ENCODE data around the gene RAD51B.

The RAD51B gene

GRCh38 chr14:68270342-68270741 lies 450.8 kb downstream of the RAD51B start:
- ChIA-PET POLR2A (no interaction called here), CTCF (interaction anchor here (0.5 to 0.7 kb wide), 2 partner anchors 543 to 555 kb away, joined by 3 read pairs; no protein-coding TSS in a partner anchor)
- Histone ChIP-seq H3K9me3 (ENCODE audit: control insufficient read depth, insufficient read depth, low read depth, low read length) (no peaks in the 10 kb centered on the region), H3K36me3 (ENCODE audit: control insufficient read depth in 2 of 2, insufficient read depth in 1 of 2, low read length in 2 of 2) (no peaks in the 10 kb centered on the region), H3K27ac (ENCODE audit: extremely low read depth, low read depth, low read length) (no peak overlapping the region), H3K4me1 (ENCODE audit: control insufficient read depth, insufficient read depth, low read length) (no peaks in the 10 kb centered on the region), H3K4me3 (ENCODE audit: low read depth, low read length) (no peak overlapping the region)
- TF ChIP-seq ZNF138 (tag by site-specific recombination; IDR thresholded peaks at IDR 0.05; ENCODE audit: borderline replicate concordance) (no peak), ZNF140 (tag by site-specific recombination; IDR thresholded peaks at IDR 0.05) (no peak), ZBTB20 (tag by site-specific recombination; IDR thresholded peaks at IDR 0.05) (no peak), ZNF398 (tag by site-specific recombination; IDR thresholded peaks at IDR 0.05) (no peak)

GRCh38 chr14:68271913-68272391 lies 452.4 kb downstream of the RAD51B start:
- no peak overlapping the region for H3K27ac ChIP-seq (ENCODE audit: extremely low read depth, low read depth, low read length)
- no peaks in the 10 kb centered on the region for H3K9me3 ChIP-seq (ENCODE audit: control insufficient read depth, insufficient read depth, low read depth, low read length)
- no peaks in the 10 kb centered on the region for H3K36me3 ChIP-seq (ENCODE audit: control insufficient read depth in 2 of 2, insufficient read depth in 1 of 2, low read length in 2 of 2)
- no peak for TF ChIP-seq ZNF423 (tag by site-specific recombination; IDR thresholded peaks at IDR 0.05)
- no peak for TF ChIP-seq ZNF157 (tag by site-specific recombination; IDR thresholded peaks at IDR 0.05)
- TF ChIP-seq ZNF133 (tag by site-specific recombination; IDR thresholded peaks at IDR 0.05), result no peak
- TF ChIP-seq ZFP37 (tag by site-specific recombination; IDR thresholded peaks at IDR 0.05), result no peak
- TF ChIP-seq ZNF37A (tag by site-specific recombination; IDR thresholded peaks at IDR 0.05), result no peak
- TF ChIP-seq ZNF24 (tag by site-specific recombination; IDR thresholded peaks at IDR 0.05), result no peak
- TF ChIP-seq GLIS1 (tag by site-specific recombination; IDR thresholded peaks at IDR 0.05), result no peak
- POLR2A ChIA-PET, result no interaction called here
- CTCF ChIA-PET, result interaction anchor here (0.7 kb wide), 2 partner anchors 483 to 553 kb away, joined by 3 to 4 read pairs; no protein-coding TSS in a partner anchor
- no peaks in the 10 kb centered on the region for H3K4me1 ChIP-seq (ENCODE audit: control insufficient read depth, insufficient read depth, low read length)
- H3K4me3 ChIP-seq (ENCODE audit: low read depth, low read length), result no peak overlapping the region

- POLR2A ChIA-PET, result no interaction called here
- H3K9me3 ChIP-seq (ENCODE audit: control insufficient read depth, insufficient read depth, low read depth, low read length), result no peaks in the 10 kb centered on the region
- H3K4me1 ChIP-seq (ENCODE audit: control insufficient read depth, insufficient read depth, low read length), result no peaks in the 10 kb centered on the region
- CTCF ChIA-PET, result interaction anchor here (0.6 to 1.0 kb wide), 2 partner anchors 164 to 339 kb away, joined by 3 to 5 read pairs; no protein-coding TSS in a partner anchor
- TF ChIP-seq ZNF18 (tag by site-specific recombination; IDR thresholded peaks at IDR 0.05) (no peak), ZNF664 (tag by site-specific recombination; IDR thresholded peaks at IDR 0.05) (no peak), ZNF629 (tag by site-specific recombination; IDR thresholded peaks at IDR 0.05) (no peak), ZNF645 (tag by site-specific recombination; IDR thresholded peaks at IDR 0.05) (no peak), PRDM10 (tag by site-specific recombination; IDR thresholded peaks at IDR 0.05) (no peak), ZNF48 (tag by site-specific recombination; IDR thresholded peaks at IDR 0.05) (no peak), FEZF1 (tag by site-specific recombination; IDR thresholded peaks at IDR 0.05) (no peak), ZSCAN4 (tag by site-specific recombination; IDR thresholded peaks at IDR 0.05) (no peak), ZNF692 (tag by site-specific recombination; IDR thresholded peaks at IDR 0.05) (no peak), ZNF626 (tag by site-specific recombination; IDR thresholded peaks at IDR 0.05) (no peak)
- H3K4me3 ChIP-seq (ENCODE audit: low read depth, low read length), result no peak overlapping the region
- no peaks in the 10 kb centered on the region for H3K36me3 ChIP-seq (ENCODE audit: control insufficient read depth in 2 of 2, insufficient read depth in 1 of 2, low read length in 2 of 2)
- H3K27ac ChIP-seq (ENCODE audit: extremely low read depth, low read depth, low read length), result no peak overlapping the region
These were observed 453.8 kb downstream of the RAD51B start for GRCh38 chr14:68273413-68273812.

Data from HEK293 (cell line).